NCI-H187 (cell line): Measurements from ENCODE around the gene ARHGAP12.
"Not testable (repeated sequence)": the region's sequence is repeated elsewhere in the genome, so short reads cannot be mapped to it uniquely, and the experiment has no call there.

Source experiments
- DNase-seq, 2 experiments: peaks; one replicate each; lab custom pipeline; 2025; lab: John Stamatoyannopoulos, UW

Gene ARHGAP12

DNA sequence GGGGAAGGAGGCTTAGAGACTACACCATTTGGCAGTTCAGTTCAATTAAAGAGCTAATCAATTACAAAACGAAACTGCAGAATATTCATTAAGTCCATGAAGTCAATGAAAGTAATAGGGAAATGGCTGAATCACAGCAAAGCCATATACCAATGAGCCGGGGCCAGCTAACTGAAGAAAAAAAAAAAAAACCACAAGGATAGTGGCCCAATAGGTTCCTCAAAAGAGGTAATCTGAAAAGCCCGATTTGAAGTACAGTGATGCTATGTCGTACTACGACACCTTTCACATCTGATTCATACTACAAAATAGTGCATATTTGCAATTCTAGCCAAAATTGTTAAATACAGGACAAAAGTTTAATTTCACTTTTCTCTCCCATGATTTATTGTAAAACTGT, 2.5 kb downstream of the ARHGAP12 start:
- no peak for DNase-seq

DNA sequence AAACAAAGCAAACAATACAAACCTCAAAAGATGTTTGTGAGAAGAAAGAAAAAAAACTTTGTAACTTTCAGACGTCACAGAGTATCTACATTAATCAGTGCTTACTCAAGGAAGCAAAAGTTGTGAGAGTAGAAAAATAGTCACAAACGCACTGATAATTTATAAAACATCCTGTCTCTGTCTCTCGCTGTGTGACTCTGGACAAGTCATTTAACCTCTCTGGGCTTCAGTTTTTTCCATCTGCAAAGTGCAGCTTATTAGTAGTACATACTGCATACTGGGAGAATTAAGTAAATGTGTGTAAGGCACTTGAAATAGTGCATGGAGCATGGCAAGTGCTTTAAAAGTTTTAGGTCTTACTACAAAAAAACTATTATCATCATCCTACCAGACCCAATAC, 3.8 kb downstream of the ARHGAP12 start:
- DNase-seq: no peak

DNA sequence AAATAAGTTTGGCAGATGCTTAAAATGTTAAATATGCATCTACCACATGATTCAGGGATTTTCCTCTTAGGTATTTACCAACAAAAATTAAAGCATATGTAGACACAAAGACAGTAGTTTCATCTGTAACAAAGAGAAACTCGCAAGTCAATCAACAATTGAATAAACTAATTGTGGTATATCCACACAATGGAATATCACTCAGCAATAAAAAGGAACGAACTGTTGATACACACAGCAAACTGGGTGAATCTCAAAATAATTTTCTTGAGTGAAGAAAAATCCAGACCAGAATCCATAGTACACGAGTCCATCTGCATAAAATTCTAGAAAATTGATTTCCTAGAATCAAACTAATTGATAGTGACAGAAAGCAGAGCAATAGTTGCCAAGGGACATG, 5.2 kb downstream of the ARHGAP12 start:
- no peak for DNase-seq

DNA sequence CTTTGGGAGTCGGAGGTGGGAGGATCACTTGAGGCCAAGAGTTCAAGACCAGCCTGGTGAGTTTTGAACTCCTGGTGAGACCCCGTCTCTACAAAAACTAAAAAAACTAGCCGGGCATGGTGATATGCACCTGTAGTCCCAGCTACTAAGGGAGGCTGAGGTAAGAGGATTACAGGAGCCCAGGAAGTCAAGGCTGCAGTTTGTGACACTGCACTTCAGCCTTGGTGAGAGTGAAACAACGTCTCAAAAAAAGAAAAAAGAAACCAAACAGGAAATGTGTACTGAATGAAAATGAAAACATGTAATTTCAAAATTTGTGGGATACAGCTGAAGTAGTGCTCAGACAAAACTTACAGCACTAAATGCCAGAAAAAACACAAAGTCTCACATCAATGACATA, 7.6 kb downstream of the ARHGAP12 start:
- DNase-seq: no peak

DNA sequence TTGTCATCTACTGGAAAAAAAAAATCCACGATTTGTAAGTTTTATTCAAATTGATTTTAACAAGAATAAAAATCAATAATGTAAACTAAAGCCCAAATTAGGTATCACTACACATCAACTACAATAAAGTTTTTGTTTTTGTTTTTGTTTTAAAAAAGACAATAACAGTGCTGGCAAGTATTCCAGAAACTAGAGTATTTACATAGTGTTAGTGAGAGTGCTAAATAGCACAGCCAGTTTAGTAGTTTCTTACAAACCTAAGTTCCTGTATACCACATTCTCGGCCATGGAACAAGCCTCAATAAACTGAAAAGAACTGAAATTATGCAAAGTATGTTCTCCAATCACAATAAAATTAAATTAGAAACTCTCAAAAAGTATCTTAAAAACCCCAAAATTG, 8.1 kb downstream of the ARHGAP12 start:
- no peak for DNase-seq

DNA sequence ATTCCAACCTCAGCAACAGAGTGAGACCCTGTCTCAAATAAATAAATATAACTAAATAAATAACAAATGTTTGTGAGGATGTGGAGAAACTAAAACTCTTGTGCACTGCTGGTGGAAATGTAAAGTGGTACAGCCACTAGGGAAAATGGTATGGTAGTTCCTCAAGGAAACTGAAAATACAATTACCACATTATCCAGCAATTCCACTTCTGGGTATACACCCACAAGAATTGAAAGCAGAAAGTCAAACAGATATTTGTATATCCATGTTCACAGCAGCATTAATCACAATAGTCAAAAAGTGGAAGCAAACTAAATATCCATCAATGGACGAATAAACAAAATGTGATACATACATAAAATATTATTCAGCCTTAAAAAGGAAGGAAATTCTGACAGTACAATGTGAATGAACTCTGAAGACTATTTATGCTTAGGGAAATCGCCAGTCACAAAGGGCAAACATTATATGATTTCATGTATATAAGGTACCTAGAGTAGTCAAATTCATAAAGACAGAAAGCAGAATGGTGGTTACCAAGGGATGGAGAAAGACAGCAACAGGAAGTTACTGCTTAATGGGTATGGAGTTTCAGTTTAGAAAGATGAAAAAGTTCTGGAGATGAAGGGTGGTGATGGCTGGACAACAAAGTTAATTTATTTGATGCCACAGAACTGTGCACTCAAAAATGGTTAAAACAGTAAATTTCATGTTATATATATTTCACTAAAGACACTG, 9.8 kb downstream of the ARHGAP12 start:
- no peak for DNase-seq

DNA sequence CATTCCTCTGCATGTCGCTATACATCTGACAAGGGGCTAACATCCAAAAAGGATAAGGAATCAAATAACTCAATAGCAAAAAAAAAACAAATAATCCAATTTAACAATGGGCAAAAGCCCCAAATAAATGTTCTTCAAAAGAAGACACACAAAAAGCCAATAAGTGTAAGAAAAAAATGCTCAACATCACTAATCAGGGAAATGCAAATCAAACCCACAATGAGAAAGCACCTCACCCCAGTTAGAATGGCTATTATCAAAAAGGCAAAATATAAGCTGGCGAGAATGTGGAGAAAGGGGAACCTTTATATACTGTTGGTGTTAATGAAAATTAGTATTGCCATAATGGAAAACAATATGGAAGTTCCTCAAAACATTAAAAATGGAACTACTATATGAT, 14.3 kb downstream of the ARHGAP12 start:
- DNase-seq: no peak

DNA sequence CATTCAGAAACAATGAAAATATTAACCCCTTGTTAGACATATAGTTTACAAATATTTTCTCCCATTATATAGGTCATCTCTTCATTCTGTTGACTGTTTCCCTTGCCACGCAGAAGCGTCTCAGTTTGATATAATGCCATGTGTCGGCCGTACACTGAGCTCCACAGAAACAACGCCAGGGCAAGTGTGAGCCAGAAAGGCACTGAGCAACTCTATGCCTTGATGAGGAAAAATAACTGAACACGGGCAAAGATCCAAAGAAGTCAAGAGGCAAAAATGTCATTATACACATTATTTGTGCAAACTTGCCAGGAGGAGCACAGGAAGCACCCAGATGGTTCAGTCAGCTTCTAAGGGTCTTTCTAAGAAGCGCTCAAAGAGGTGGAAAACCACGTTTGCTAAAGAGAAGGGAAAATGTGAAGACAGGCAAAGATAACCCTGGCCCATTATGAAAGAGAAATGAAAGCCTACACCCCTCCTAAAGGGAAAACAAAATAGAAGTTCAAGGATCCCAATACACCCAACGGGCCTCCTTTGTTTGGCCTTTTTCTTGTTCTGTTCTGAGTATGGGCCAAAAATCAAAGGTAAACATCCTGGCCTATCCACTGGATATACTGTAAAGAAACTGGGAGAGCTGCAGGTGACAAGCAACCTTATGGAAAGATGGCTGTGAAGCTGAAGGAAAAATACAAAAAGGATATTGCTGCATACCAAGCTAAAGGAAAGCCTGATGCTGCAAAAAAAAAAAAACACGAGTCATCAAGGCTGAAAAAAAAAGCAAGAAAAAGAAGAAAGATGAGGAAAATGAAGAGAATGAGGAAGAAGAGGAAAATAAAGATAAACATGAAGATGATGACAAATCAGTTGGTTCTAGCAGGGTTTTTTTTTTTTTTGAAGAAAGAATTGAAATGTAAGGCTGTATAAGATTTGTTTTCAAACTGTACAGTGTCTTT, 15.5 kb downstream of the ARHGAP12 start:
- no peak for DNase-seq

DNA sequence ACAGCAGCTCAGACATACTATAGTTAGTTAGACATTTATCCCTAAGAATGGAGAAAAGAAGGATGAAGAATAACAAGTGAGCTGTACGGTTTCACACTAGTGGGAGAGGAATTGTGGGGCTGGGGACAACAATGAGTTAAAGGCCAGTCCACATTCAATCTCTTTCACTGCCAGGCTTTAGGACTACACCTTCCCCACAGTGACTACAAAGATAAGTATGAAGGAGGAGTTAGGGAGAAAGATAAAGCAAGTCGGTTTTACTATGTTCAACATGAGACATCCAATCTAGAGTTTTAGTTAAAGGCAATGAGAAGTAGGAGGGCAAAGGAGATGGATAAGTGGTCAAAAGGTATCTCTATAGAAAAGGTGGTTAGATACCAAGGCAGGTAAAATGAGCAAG, 16.3 kb downstream of the ARHGAP12 start:
- no peak for DNase-seq

DNA sequence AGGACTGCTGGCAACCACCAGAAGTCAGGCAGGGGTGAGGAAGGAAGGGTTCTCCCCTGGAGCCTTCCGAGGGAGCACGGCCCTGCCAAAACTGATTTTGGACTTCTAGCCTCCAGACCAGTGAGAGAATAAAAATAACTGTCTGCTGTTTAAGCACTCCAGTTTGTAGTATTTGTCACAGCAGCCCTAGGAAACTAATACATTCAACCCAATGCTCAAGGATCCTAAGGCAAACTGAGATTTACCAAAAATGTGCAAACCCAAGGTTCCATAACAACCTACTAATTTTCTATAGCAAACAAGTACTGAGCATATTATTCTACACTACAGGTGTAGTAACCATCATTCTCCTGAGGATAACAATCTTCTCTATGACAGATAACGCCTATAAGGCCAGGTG, 18.6 kb downstream of the ARHGAP12 start:
- DNase-seq: no peak

DNA sequence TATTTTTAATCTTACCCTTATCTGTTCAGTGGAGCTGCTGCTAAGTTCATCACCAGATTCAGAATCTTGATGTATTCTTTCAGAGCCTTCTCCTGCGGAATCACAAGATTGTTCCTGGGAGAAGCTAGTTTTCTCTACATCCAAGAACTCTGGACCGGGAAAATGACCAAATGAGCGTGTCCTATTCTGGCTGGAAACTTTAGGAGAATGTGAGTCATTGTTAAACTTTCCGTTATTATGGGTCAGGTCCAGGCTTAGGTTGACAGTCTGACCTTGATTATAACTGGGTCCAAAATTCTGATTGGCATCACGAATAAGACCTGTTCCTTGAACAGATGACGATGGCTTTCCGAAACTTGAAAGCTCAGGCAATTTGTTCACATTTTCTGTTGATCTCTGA, 20.5 kb downstream of the ARHGAP12 start:
- DNase-seq: no peak

DNA sequence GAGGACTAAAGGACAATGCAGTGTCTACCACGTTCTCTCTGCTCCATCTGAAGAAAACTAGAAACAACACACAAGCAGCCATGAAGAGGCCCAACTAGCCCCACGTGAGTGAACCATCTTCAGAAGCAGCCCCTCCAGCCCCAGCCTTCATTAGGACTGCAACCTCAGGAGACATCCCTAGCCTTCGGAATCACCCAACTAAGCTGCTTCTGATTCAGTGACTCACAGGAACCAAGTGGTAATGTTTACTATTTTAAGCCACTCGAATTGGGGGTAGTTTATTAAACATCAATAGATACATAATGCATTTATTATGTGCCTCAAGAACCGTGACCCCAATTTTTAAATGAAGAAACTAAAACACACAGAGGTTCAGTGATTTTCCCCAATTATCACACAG, 22.6 kb downstream of the ARHGAP12 start:
- DNase-seq: no peak

DNA sequence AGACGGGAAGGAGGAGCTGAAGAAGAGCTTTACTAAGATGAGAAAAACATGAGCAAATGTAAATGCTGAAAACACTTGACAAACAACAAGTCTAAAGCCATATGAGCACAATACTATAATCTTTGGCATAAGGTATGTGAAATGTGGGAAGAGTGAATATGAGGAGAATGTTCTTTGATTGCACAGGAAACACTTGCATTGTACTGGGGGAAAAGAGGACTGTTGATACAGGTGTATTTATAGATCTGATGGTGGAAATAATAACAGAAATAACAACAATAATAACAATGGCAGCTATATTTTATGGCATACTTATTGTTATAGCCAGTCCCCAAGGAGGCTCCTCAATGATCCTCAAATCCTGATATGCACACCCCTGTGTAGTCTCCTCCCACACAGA, 23.0 kb downstream of the ARHGAP12 start:
- no peak for DNase-seq

DNA sequence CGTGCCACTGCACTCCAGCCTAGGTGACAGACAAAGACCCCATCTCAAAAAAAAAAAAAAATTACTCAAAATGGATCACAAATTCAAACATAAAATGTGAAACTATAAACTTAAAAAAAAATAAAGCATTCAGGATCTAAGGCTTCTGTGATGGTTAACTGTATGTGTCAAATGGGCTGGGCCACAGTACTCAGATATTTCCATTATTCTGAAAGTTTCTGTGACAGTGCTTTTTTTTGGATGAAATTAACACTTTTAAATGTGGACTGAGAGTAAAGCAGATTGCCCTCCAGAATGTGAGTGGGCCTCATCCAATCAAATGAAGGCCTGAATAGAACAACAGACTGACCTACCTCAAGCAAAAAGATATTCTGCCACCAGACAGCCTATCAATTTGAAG, 26.0 kb downstream of the ARHGAP12 start:
- no peak for DNase-seq

DNA sequence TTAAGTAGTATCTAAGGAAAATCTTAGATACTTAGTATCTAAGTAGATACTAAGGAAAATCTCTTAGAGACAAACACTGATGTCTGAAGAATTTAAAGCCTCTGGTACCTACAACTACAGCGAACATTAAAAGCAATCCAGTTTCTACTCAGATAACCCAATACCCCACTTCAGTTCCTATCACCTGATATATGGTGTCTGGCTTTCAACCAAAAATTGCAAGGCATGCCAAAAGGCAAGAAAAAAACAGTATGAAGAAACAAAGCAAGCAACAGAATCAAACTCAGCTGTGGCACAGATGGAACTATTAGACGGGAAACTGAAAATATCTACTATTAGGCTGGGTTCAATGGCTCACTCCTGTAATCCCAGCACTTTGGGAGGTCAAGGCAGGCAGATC, 31.1 kb downstream of the ARHGAP12 start:
- no peak for DNase-seq

DNA sequence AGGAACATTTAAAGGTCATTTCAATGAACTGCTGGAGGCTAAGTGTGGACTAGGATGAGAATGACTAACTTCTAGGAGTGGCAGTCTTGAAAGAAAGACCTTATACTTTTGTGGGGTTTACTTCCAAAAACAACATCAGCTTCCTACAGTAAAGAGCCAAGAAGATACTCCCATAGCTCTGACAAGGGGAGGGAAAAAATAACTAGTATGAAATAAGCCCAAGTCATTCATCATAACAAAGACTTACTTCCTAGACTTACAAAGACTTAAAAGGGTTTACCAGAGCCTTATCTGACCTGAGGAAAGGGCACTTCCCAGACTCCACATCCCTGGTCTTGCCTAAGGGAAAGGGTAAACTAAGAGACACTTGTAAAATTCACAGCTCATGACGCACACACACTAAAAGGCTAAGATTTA, 31.7 kb downstream of the ARHGAP12 start:
- DNase-seq: no peak

DNA sequence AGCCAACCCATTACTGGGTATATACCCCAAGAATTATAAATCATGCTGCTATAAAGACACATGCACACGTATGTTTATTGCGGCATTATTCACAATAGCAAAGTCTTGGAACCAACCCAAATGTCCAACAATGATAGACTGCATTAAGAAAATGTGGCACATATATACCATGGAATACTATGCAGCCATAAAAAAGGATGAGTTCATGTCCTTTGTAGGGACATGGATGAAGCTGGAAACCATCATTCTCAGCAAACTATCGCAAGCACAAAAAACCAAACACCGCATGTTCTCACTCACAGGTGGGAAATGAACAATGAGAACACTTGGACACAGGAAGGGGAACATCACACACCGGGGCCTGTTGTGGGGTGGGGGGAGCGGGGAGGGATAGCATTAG, 32.9 kb downstream of the ARHGAP12 start:
- not testable (repeated sequence) for DNase-seq

DNA sequence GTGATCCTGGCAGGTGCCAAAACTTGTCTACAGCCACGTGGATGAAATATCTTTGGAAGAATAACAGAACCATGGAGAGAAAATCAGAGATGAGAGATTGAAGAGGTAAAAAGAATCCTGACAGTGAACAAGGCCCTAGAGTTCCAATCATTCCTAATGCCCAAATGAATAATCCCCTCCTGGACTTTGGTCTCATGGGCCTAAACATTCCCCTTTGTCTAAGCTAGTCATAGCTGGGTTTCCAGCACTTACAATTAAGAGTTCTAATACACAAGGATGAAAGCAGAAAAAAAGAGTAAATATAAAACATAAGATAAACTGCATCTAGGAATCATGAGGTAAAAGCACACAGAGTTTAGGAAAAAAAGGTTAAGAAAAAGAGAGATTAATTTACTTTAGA, 40.2 kb downstream of the ARHGAP12 start:
- no peak for DNase-seq

DNA sequence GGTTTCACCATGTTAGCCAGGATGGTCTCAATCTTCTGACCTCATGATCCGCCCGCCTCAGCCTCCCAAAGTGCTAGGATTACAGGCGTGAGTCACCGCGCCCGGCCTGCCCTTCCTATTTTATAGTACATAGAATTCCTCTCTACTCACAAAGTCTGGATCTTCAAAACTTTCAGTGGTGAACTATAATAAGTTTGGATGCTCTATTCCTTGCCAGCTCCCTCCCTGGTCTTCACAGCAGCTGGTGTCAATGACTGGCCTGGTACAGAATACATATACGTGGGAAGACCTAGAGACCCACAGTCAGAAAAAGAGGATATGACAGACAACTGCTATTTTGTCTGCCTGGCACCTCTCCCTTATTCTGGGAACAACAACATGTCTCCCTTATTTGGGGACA, 40.8 kb downstream of the ARHGAP12 start:
- no peak for DNase-seq

DNA sequence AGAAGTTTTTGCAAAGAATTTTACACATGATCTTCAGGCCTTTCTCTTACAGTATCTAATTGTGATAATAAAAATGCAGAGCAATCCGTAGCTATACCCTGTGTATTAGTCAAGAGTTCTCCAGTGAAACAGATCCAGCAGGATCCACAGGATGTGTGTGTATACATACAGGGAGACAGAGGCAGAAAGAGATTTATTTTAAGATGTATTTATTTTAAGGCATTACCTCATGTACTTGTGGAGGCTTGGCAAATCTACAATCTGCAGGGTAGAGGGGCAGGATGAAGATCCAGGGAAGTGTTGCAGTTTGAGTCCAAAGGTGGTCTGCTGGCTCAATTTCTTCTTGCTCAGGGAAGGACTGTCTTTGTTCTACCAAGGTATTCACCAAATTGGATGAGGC, 41.7 kb downstream of the ARHGAP12 start:
- no peak for DNase-seq

DNA sequence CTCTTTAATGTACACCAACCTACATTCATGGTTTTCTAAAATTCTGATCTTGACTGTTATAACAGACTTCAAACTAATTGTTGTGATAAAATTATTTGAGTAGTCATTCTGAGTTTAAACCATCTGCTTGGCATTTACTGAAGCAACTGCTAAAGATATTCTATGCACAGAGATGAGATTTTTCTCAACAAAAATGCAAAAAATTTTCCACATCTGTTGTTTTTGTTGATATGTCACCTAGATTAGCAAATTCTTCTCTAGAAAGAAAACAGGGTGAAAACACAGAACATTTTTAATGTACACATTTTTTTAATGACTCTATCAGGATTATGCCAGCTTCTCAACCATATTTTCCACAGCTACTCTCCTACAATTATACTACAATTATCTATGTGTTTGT, 42.7 kb downstream of the ARHGAP12 start:
- no peak for DNase-seq

DNA sequence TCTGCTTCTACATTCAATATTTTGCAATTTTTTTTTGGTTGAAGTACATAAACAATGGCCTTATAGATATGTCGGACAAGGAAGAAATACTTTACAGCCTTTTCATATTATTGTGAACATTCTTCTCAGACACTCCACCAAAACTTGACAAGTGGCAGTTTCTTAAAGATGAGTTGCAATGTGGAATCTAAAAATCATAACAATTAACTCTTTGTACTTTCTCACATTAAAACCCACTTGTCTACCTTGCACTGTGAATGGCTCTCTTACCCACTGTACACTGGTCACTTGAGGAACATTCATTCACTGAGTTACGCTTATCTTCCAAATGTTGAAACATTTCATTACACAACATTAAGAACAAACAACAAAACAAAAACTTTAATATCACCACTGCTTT, 44.2 kb downstream of the ARHGAP12 start:
- no peak for DNase-seq

DNA sequence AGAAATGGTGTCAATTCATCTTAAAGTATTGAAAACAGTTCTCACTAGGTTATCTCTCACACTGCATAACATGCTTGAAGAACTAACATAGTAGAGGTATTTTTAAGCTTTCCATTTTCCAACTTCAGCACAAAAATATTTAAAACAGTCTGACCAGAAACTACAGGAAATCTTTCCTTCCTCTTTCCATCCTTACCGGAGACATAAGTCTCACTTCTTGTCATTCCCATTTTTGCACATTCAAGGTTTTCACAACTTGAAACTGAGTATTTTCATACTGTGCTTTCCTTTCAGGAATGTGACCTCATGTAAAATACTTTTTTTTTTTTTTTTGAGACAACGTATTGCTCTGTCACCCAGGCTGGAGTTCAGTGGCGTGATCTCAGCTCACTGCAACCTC, 45.2 kb downstream of the ARHGAP12 start:
- DNase-seq: no peak
